AML-193 (cell line): Measurements from ENCODE around the gene TSHZ2.

Source experiments
- DNase-seq, 2 experiments: peaks; one replicate each; lab custom pipeline; 2025; lab: John Stamatoyannopoulos, UW

Gene TSHZ2

GRCh38 chr20:52972190-52972937, at the start of gene TSHZ2:
Gene TSHZ2, plus strand, starts transcription at chr20:52972358. Its CDS starts 936 bp downstream, at chr20:52973294.
- no peak for DNase-seq

GRCh38 chr20:52922436-52922835, 49.7 kb upstream of the TSHZ2 start:
- DNase-seq: no peak

- DNase-seq: no peak
Observed at GRCh38 chr20:52923123-52923937, 48.8 kb upstream of the TSHZ2 start.

GRCh38 chr20:52924411-52925271, 47.5 kb upstream of the TSHZ2 start:
- no peak for DNase-seq

- DNase-seq: no peak
Observed at GRCh38 chr20:52926505-52926904, 45.7 kb upstream of the TSHZ2 start.

- no peak for DNase-seq
Observed at GRCh38 chr20:52933867-52934266, 38.3 kb upstream of the TSHZ2 start.

GRCh38 chr20:52936351-52937340, 35.5 kb upstream of the TSHZ2 start:
- DNase-seq: no peak

GRCh38 chr20:52937591-52938100, 34.5 kb upstream of the TSHZ2 start:
- no peak for DNase-seq

GRCh38 chr20:52939141-52939540, 33.0 kb upstream of the TSHZ2 start:
- no peak for DNase-seq

GRCh38 chr20:52941808-52942207, 30.4 kb upstream of the TSHZ2 start:
- DNase-seq: no peak

GRCh38 chr20:52943185-52943841, 28.8 kb upstream of the TSHZ2 start:
- no peak for DNase-seq

- DNase-seq: no peak
Observed at GRCh38 chr20:52945268-52945667, 26.9 kb upstream of the TSHZ2 start.

GRCh38 chr20:52945862-52946522, 26.2 kb upstream of the TSHZ2 start:
- DNase-seq: no peak

- DNase-seq: no peak
Observed at GRCh38 chr20:52948491-52948890, 23.7 kb upstream of the TSHZ2 start.

GRCh38 chr20:52953020-52953419, 19.1 kb upstream of the TSHZ2 start:
- no peak for DNase-seq

- no peak for DNase-seq
Observed at GRCh38 chr20:52954849-52955248, 17.3 kb upstream of the TSHZ2 start.

GRCh38 chr20:52958211-52958610, 13.9 kb upstream of the TSHZ2 start:
- DNase-seq: no peak

GRCh38 chr20:52959125-52959524, 13.0 kb upstream of the TSHZ2 start:
- no peak for DNase-seq

- no peak for DNase-seq
Observed at GRCh38 chr20:52962183-52962582, 10.0 kb upstream of the TSHZ2 start.

GRCh38 chr20:52963131-52963530, 9.0 kb upstream of the TSHZ2 start:
- DNase-seq: no peak
